ENCODE data around the gene MEGF11.

GRCh38 chr15:65938604-65939003 lies 314.9 kb downstream of the MEGF11 start:
- no peak for TF ChIP-seq YY1 (tag by site-specific recombination; IDR thresholded peaks at IDR 0.05)
- TF ChIP-seq EGR2 (tag by site-specific recombination; IDR thresholded peaks at IDR 0.05; ENCODE audit: low read depth), result no peak
- no peak for TF ChIP-seq CTCF (tag by site-specific recombination; IDR thresholded peaks at IDR 0.05)
- no peak for TF ChIP-seq ZBTB6 (tag by site-specific recombination; IDR thresholded peaks at IDR 0.05)
- TF ChIP-seq SETDB1 (IDR thresholded peaks at IDR 0.05; ENCODE audit: insufficient read length, low read length), result no peak
- no peak for TF ChIP-seq ZNF449 (tag by site-specific recombination; IDR thresholded peaks at IDR 0.05)
- no peak for TF ChIP-seq ZNF239 (tag by site-specific recombination; IDR thresholded peaks at IDR 0.05)
